H1 (cell line): ENCODE measurements around the gene ENPP6. TPM values are rescaled to one million over a fixed set of nuclear protein-coding genes. Genes with fewer than 3 reads are reported as not detected.

Experiments
- CTCF ChIA-PET: fragments of 300-600 bp; sonication (Branson Sonifier 250); formaldehyde crosslinking; loops from one replicate; lab custom pipeline; 2021; ENCODE audit not compliant: partially characterized antibody; lab: Charles Lee
- POLR2A ChIA-PET: fragments of 300-600 bp; sonication (Branson Sonifier 250); formaldehyde crosslinking; loops from one replicate; lab custom pipeline; 2021; ENCODE audit warnings: inconsistent platforms; ENCODE audit not compliant: partially characterized antibody; lab: Charles Lee
- DNase-seq, 2 experiments: peaks; one replicate each; pipeline versions ENCODE4 v3.0.0 to v3.0.0-alpha.2; 2010 to 2022; ENCODE audit warnings: low spot score in 2 of 2, low read depth in 1 of 2, mixed read lengths in 1 of 2
- FAIRE-seq: peaks from 2 replicates; lab custom pipeline; 2011; peaks lifted over from hg19 to GRCh38; lab: Jason Lieb, UNC
- H2AFZ ChIP-seq: 2 replicates; pipeline ENCODE4 v1.8.1; 2012; ENCODE audit warnings: low read length, inconsistent platforms
- H2AK5ac ChIP-seq: 2 replicates; pipeline ENCODE4 v1.6.1; 2013; ENCODE audit warnings: low read depth, low read length
- H2BK120ac ChIP-seq: replicated peaks from 2 replicates; pipeline ENCODE3; 2013; ENCODE audit warnings: low read depth, low read length, inconsistent platforms
- H2BK12ac ChIP-seq: 2 replicates; pipeline ENCODE4 v1.6.1; 2013; ENCODE audit warnings: low read depth, low read length
- H2BK15ac ChIP-seq: 2 replicates; pipeline ENCODE4 v1.6.1; 2013; ENCODE audit warnings: low read length
- H2BK20ac ChIP-seq: 2 replicates; pipeline ENCODE4 v1.6.1; 2013; ENCODE audit warnings: low read length
- H2BK5ac ChIP-seq: 2 replicates; pipeline ENCODE4 v1.6.1; 2013; ENCODE audit warnings: low read depth, low read length
- H3K14ac ChIP-seq: 2 replicates; pipeline ENCODE4 v1.6.1; 2013; ENCODE audit warnings: inconsistent platforms; ENCODE audit not compliant: insufficient read length
- H3K18ac ChIP-seq: 2 replicates; pipeline ENCODE4 v1.6.1; 2013; ENCODE audit warnings: low read length; ENCODE audit errors: extremely low read depth
- H3K23ac ChIP-seq: 2 replicates; pipeline ENCODE4 v1.6.1; 2013; ENCODE audit warnings: inconsistent platforms; ENCODE audit not compliant: insufficient read length
- H3K23me2 ChIP-seq: 2 replicates; pipeline ENCODE4 v1.6.1; 2013; ENCODE audit warnings: low read depth, low read length
- H3K27ac ChIP-seq: 2 replicates; pipeline ENCODE4 v1.6.1; 2011; ENCODE audit warnings: low read depth, low read length, inconsistent platforms
- H3K27me3 ChIP-seq, 4 experiments: replicated peaks in 1 of 4; 1 replicate in 1 of 4; 2 replicates in 3 of 4; pipeline versions ENCODE4 v1.6.1 to v1.8.1; 2011 to 2013; ENCODE audit warnings: low read length in 3 of 4, mild to moderate bottlenecking in 3 of 4, inconsistent platforms in 2 of 4, mixed read lengths in 2 of 4, moderate library complexity in 1 of 4; ENCODE audit not compliant: control insufficient read depth in 3 of 4, insufficient read depth in 3 of 4; ENCODE audit errors: extremely low read depth in 1 of 4
- H3K36me3 ChIP-seq, 4 experiments: 2 replicates each; pipeline versions ENCODE4 v1.6.1 to v1.8.1; 2011 to 2013; ENCODE audit warnings: mild to moderate bottlenecking in 4 of 4, low read length in 3 of 4, moderate library complexity in 2 of 4, control low read depth in 1 of 4, inconsistent platforms in 1 of 4; ENCODE audit not compliant: insufficient read depth in 4 of 4, control insufficient read depth in 2 of 4
- H3K4ac ChIP-seq: replicated peaks from 2 replicates; pipeline ENCODE3; 2013; ENCODE audit warnings: low read length, low read depth, mixed read lengths, inconsistent platforms; ENCODE audit not compliant: insufficient read length
- H3K4me1 ChIP-seq, 4 experiments: replicated peaks in 1 of 4; 1 replicate in 1 of 4; 2 replicates in 3 of 4; pipeline versions ENCODE4 v1.6.1 to v1.8.1; 2011 to 2013; ENCODE audit warnings: low read length in 3 of 4, inconsistent platforms in 2 of 4, mixed read lengths in 1 of 4; ENCODE audit not compliant: insufficient read depth in 4 of 4, control insufficient read depth in 3 of 4
- H3K4me2 ChIP-seq, 2 experiments: 2 replicates each; pipeline versions ENCODE4 v1.6.1 to v1.8.1; 2011 to 2013; ENCODE audit warnings: low read depth in 2 of 2, low read length in 2 of 2, control low read depth in 1 of 2, inconsistent platforms in 1 of 2, mild to moderate bottlenecking in 1 of 2; ENCODE audit not compliant: insufficient read depth in 1 of 2
- H3K4me3 ChIP-seq, 4 experiments: fragments of 200-600, 300-600 bp in 1 of 4; sonication (generic), shearing (Covaris generic), sonication (Bioruptor Twin) in 1 of 4; 2 replicates each; pipeline versions ENCODE4 v1.5.1 to v1.8.1; 2011 to 2016; ENCODE audit warnings: low read length in 4 of 4, low read depth in 3 of 4, control low read depth in 2 of 4, inconsistent platforms in 2 of 4, mild to moderate bottlenecking in 2 of 4, mixed read lengths in 1 of 4, moderate library complexity in 1 of 4; ENCODE audit not compliant: insufficient read depth in 2 of 4; ENCODE audit errors: extremely low read depth in 1 of 4
- H3K56ac ChIP-seq: replicated peaks from 2 replicates; pipeline ENCODE3; 2013; ENCODE audit warnings: low read depth, mild to moderate bottlenecking, mixed read lengths, low read length, inconsistent platforms; ENCODE audit not compliant: insufficient read length
- H3K79me1 ChIP-seq: 2 replicates; pipeline ENCODE4 v1.6.1; 2013; ENCODE audit warnings: low read depth, low read length, control low read depth
- H3K79me2 ChIP-seq, 2 experiments: 2 replicates each; pipeline versions ENCODE4 v1.6.1 to v1.8.1; 2012 to 2013; ENCODE audit warnings: low read length in 2 of 2, mild to moderate bottlenecking in 2 of 2, inconsistent platforms in 1 of 2; ENCODE audit not compliant: insufficient read depth in 2 of 2, control insufficient read depth in 1 of 2
- H3K9ac ChIP-seq, 4 experiments: replicated peaks in 1 of 4; 1 replicate in 1 of 4; 2 replicates in 3 of 4; pipeline versions ENCODE4 v1.6.1 to v1.8.1; 2011 to 2013; ENCODE audit warnings: low read depth in 3 of 4, low read length in 3 of 4, control low read depth in 2 of 4, mild to moderate bottlenecking in 2 of 4, moderate library complexity in 2 of 4, inconsistent platforms in 1 of 4; ENCODE audit errors: extremely low read depth in 1 of 4
- H3K9me3 ChIP-seq, 2 experiments: 2 replicates each; pipeline versions ENCODE4 v1.6.1 to v1.8.1; 2012 to 2013; ENCODE audit warnings: mild to moderate bottlenecking in 2 of 2, moderate library complexity in 2 of 2, control low read depth in 1 of 2, inconsistent platforms in 1 of 2, low read depth in 1 of 2, low read length in 1 of 2, mixed read lengths in 1 of 2; ENCODE audit not compliant: insufficient read depth in 2 of 2
- H4K20me1 ChIP-seq, 2 experiments: replicated peaks in 1 of 2; 2 replicates each; pipeline versions ENCODE3 to v1.8.1; 2011 to 2013; ENCODE audit warnings: inconsistent platforms in 2 of 2, low read length in 2 of 2, mild to moderate bottlenecking in 1 of 2; ENCODE audit not compliant: insufficient read depth in 2 of 2, control insufficient read depth in 1 of 2
- H4K5ac ChIP-seq: 2 replicates; pipeline ENCODE4 v1.6.1; 2013; ENCODE audit warnings: low read length, low read depth, mixed read lengths, inconsistent platforms; ENCODE audit not compliant: insufficient read length
- H4K8ac ChIP-seq: 2 replicates; pipeline ENCODE4 v1.8.0; 2013; ENCODE audit warnings: mild to moderate bottlenecking, moderate library complexity, low read length, inconsistent platforms; ENCODE audit not compliant: insufficient read depth; ENCODE audit errors: extremely low read depth
- H4K91ac ChIP-seq: replicated peaks from 2 replicates; pipeline ENCODE3; 2013; ENCODE audit warnings: low read length, mixed read lengths, inconsistent platforms; ENCODE audit not compliant: insufficient read length
- ATF2 ChIP-seq: IDR thresholded peaks from 2 replicates; pipeline ENCODE4 v1.6.1; 2012; ENCODE audit warnings: low read length, inconsistent platforms
- BCL11A ChIP-seq, 2 experiments: IDR thresholded peaks; one replicate each; pipeline ENCODE4 v1.6.1; 2011; ENCODE audit warnings: low read depth in 2 of 2, low read length in 2 of 2, mild to moderate bottlenecking in 2 of 2
- CBX5 ChIP-seq: fragments of 300-800, 300-1000 bp; sonication (generic); IDR thresholded peaks from 2 replicates; pipeline ENCODE4 v1.7.1; 2016; ENCODE audit warnings: antibody characterized with exemption, low read length, low read depth
- CHD1 ChIP-seq: IDR thresholded peaks from 2 replicates; pipeline ENCODE4 v1.6.1; 2012; ENCODE audit warnings: low read depth, low read length, improper control_type of control experiment
- EZH2 ChIP-seq: fragments of 200-600 bp; sonication (generic); IDR thresholded peaks from 2 replicates; pipeline ENCODE4 v1.7.1; 2012; ENCODE audit warnings: low read depth, mild to moderate bottlenecking, moderate library complexity, low read length, inconsistent platforms; ENCODE audit not compliant: severe bottlenecking
- HDAC6 ChIP-seq: IDR thresholded peaks from one replicate; pipeline ENCODE4 v1.7.1; 2012; ENCODE audit warnings: low read depth, mild to moderate bottlenecking, inconsistent platforms, low read length, moderate library complexity
- NRF1 ChIP-seq: IDR thresholded peaks from 2 replicates; pipeline ENCODE4 v1.6.1; 2011; ENCODE audit warnings: mild to moderate bottlenecking, low read depth, low read length, improper control_type of control experiment
- RXRA ChIP-seq: IDR thresholded peaks from 2 replicates; pipeline ENCODE4 v1.6.1; 2011; ENCODE audit warnings: low read depth, mild to moderate bottlenecking, low read length, moderate library complexity; ENCODE audit not compliant: insufficient read depth
- SIRT6 ChIP-seq: IDR thresholded peaks from one replicate; pipeline ENCODE4 v1.7.1; 2012; ENCODE audit warnings: low read length, inconsistent platforms
- SIX5 ChIP-seq: IDR thresholded peaks from 2 replicates; pipeline ENCODE4 v1.6.1; 2011; ENCODE audit warnings: mild to moderate bottlenecking, low read depth, low read length
- SP1 ChIP-seq: IDR thresholded peaks from 2 replicates; pipeline ENCODE4 v1.6.1; 2011; ENCODE audit warnings: low read depth, low read length
- SUZ12 ChIP-seq: fragments of 200-600 bp; sonication (generic); IDR thresholded peaks from 2 replicates; pipeline ENCODE4 v1.6.1; 2012; ENCODE audit warnings: mild to moderate bottlenecking, inconsistent platforms, low read length, moderate library complexity, mixed read lengths
- TEAD4 ChIP-seq: IDR thresholded peaks from 2 replicates; pipeline ENCODE4 v1.6.1; 2012; ENCODE audit warnings: low read depth, low read length, inconsistent platforms, mixed read lengths
- ZNF274 ChIP-seq: IDR thresholded peaks from 2 replicates; pipeline ENCODE4 v1.7.0; 2012; ENCODE audit warnings: low read length, borderline replicate concordance; ENCODE audit errors: extremely low read depth
- WGBS, 2 experiments: shearing (Covaris generic) in 1 of 2; methylation state at CpG; one replicate each; pipeline versions ENCODE4 v1.1.6 to v1.1.7; 2013 to 2015; ENCODE audit warnings: low lambda C conversion rate in 2 of 2, mixed read lengths in 2 of 2, inconsistent platforms in 1 of 2, low coverage in 1 of 2, missing lambda C conversion rate in 1 of 2; ENCODE audit not compliant: insufficient replicate concordance in 2 of 2, insufficient coverage in 1 of 2, insufficient read length in 1 of 2; ENCODE audit errors: extremely low coverage in 1 of 2, missing lambda C conversion rate in 1 of 2; 5-methylcytosine and 5-hydroxymethylcytosine counted together
- polyA plus RNA-seq, 7 experiments: library from polyadenylated mRNA; depleted of rRNA in 3 of 7; stranded (reverse) in 5 of 7; unstranded in 2 of 7; fragments of >200 nt in 5 of 7; fragments of 200-250 nt in 2 of 7; gene quantifications; 1 replicate in 5 of 7; 2 replicates in 1 of 7; 4 replicates in 1 of 7; pipeline versions ENCODE4 v1.2.1 to v1.2.3, GENCODE V29; 2011 to 2013; ENCODE audit warnings: missing spikeins in 2 of 7, mixed read lengths in 2 of 7
- total RNA-seq: library from RNA; stranded (reverse); fragmentation: NEBNext Ultra II Directional; extraction: Animal tissue kit (Norgen Biotek cat#: 25700); gene quantifications from 2 replicates; pipeline ENCODE4 v1.2.1, GENCODE V29; 2021

The ENPP6 gene
- total and polyA plus RNA-seq, 2 of the 8 experiments (the other 6 are each of a cell fraction or from before 2014, with no cell fraction given), result 0.11 to 0.20 TPM

GRCh38 chr4:184052616-184053015 is 165.1 kb downstream of the ENPP6 start:
- Histone ChIP-seq H4K8ac (no peak overlapping the region), H4K91ac (no peak overlapping the region), H3K79me1 (no peaks in the 10 kb centered on the region), H3K4me2 (no peak overlapping the region), H2BK20ac (no peak overlapping the region), H4K5ac (no peak overlapping the region), H3K27ac (no peak overlapping the region), H3K4me1 (peaks cover 0 to 4% (median 2%) of the 10 kb centered on the region in 4 experiments; a peak in 5 of 7 replicates), H2AFZ (no peak overlapping the region), H3K56ac (no peak overlapping the region), H4K20me1 (no peaks in the 10 kb centered on the region), H3K27me3 (no peaks in the 10 kb centered on the region), H3K23ac (no peak overlapping the region), H3K79me2 (no peaks in the 10 kb centered on the region), H2BK120ac (no peak overlapping the region), H2BK12ac (no peak overlapping the region), H3K9me3 (peaks cover 0 to 4% of the 10 kb centered on the region in 2 experiments; a peak in 1 of 4 replicates), H2BK15ac (no peak overlapping the region), H3K9ac (no peak overlapping the region), H3K4ac (no peak overlapping the region), H2AK5ac (no peak overlapping the region), H3K4me3 (no peak overlapping the region), H3K36me3 (no peaks in the 10 kb centered on the region), H3K18ac (no peak overlapping the region), H2BK5ac (no peak overlapping the region), H3K14ac (no peak overlapping the region), H3K23me2 (no peaks in the 10 kb centered on the region)
- ChIA-PET CTCF (interaction anchor here (0.8 to 2.1 kb wide), 8 partner anchors 9 to 159 kb away, joined by 3 to 11 read pairs (median 3); no protein-coding TSS in a partner anchor), POLR2A (no interaction called here)
- DNase-seq, result no peak
- WGBS, 2 experiments, result 72% methylated on average over 2 of the region's 2 CpGs; no CpG with 5 or more reads in 1 of the 2 experiments
- no peak for FAIRE-seq
- no peak for TF ChIP-seq CHD1
- TF ChIP-seq SUZ12, result no peak
- TF ChIP-seq NRF1, result no peak
- TF ChIP-seq TEAD4, result no peak
- no peak for TF ChIP-seq BCL11A (IDR thresholded peaks at IDR 0.05; ENCODE audit: low read depth in 2 of 2, low read length in 2 of 2)
- no peak for TF ChIP-seq CBX5
- TF ChIP-seq SP1, result no peak
- TF ChIP-seq SIX5, result no peak
- no peak for TF ChIP-seq EZH2
- no peak for TF ChIP-seq SIRT6
- TF ChIP-seq ATF2, result no peak
- TF ChIP-seq HDAC6, result no peak
- TF ChIP-seq ZNF274, result no peak
- TF ChIP-seq RXRA, result no peak
